ENCODE data around the gene HCK. TPM values are rescaled to one million over a fixed set of nuclear protein-coding genes. Genes with fewer than 3 reads are reported as not detected.

Gene HCK
- total RNA-seq, 1 donor from 2014 or later = under 0.01 TPM

- DNase-seq (ENCODE audit: low read depth) (no peak), FAIRE-seq (no peak)
- Histone ChIP-seq H3K36me3 (ENCODE audit: control insufficient read depth, insufficient read depth, low read length) (no peaks in the 10 kb centered on the region), H3K4me3 (ENCODE audit: low read depth, low read length) (no peak overlapping the region), H3K27me3 (ENCODE audit: control insufficient read depth, insufficient read depth, low read length) (peaks cover 14% of the 10 kb centered on the region)
- TF ChIP-seq CTCF (IDR thresholded peaks at IDR 0.05; ENCODE audit: insufficient read depth, low read length, severe bottlenecking) = no peak
Observed at GRCh38 chr20:32013326-32013725, 38.7 kb upstream of the HCK start.

GRCh38 chr20:32017711-32018251 lies 34.3 kb upstream of the HCK start:
- peak; percentile 68 for TF ChIP-seq CTCF (IDR thresholded peaks at IDR 0.05; ENCODE audit: insufficient read depth, low read length, severe bottlenecking)
- no peaks in the 10 kb centered on the region for H3K36me3 ChIP-seq (ENCODE audit: control insufficient read depth, insufficient read depth, low read length)
- H3K4me3 ChIP-seq (ENCODE audit: low read depth, low read length) = no peak overlapping the region
- FAIRE-seq (no peak), DNase-seq (ENCODE audit: low read depth) (peak; percentile 39)
- peaks cover 22% of the 10 kb centered on the region for H3K27me3 ChIP-seq (ENCODE audit: control insufficient read depth, insufficient read depth, low read length)

GRCh38 chr20:32018269-32019155 lies 33.5 kb upstream of the HCK start:
- H3K27me3 ChIP-seq (ENCODE audit: control insufficient read depth, insufficient read depth, low read length) = peaks cover 22% of the 10 kb centered on the region
- no peak for TF ChIP-seq CTCF (IDR thresholded peaks at IDR 0.05; ENCODE audit: insufficient read depth, low read length, severe bottlenecking)
- no peaks in the 10 kb centered on the region for H3K36me3 ChIP-seq (ENCODE audit: control insufficient read depth, insufficient read depth, low read length)
- DNase-seq (ENCODE audit: low read depth) (no peak), FAIRE-seq (no peak)
- H3K4me3 ChIP-seq (ENCODE audit: low read depth, low read length) = peak overlapping the region; percentile 43

GRCh38 chr20:32019156-32019510 lies 32.9 kb upstream of the HCK start:
- TF ChIP-seq CTCF (IDR thresholded peaks at IDR 0.05; ENCODE audit: insufficient read depth, low read length, severe bottlenecking) = no peak
- FAIRE-seq (no peak), DNase-seq (ENCODE audit: low read depth) (no peak)
- no peak overlapping the region for H3K4me3 ChIP-seq (ENCODE audit: low read depth, low read length)
- H3K36me3 ChIP-seq (ENCODE audit: control insufficient read depth, insufficient read depth, low read length) = no peaks in the 10 kb centered on the region
- peaks cover 22% of the 10 kb centered on the region for H3K27me3 ChIP-seq (ENCODE audit: control insufficient read depth, insufficient read depth, low read length)

- H3K27me3 ChIP-seq (ENCODE audit: control insufficient read depth, insufficient read depth, low read length) = peaks cover 22% of the 10 kb centered on the region
- H3K4me3 ChIP-seq (ENCODE audit: low read depth, low read length) = no peak overlapping the region
- no peak for TF ChIP-seq CTCF (IDR thresholded peaks at IDR 0.05; ENCODE audit: insufficient read depth, low read length, severe bottlenecking)
- FAIRE-seq = no peak
- H3K36me3 ChIP-seq (ENCODE audit: control insufficient read depth, insufficient read depth, low read length) = no peaks in the 10 kb centered on the region
- DNase-seq (ENCODE audit: low read depth) = no peak
Observed at GRCh38 chr20:32019563-32020463, 32.2 kb upstream of the HCK start.

Measured in bronchial epithelial cell (primary cell).